HG03280 (cell line): ENCODE results near the gene MR1.
A peak's percentile ranks its signal among the peaks of the same experiment; 100 is the strongest.

Experiments
- ATAC-seq: cut with Tn5 transposase; IDR thresholded peaks from one replicate; pipeline ENCODE4 v1.9.1; 2021; ENCODE audit warnings: mild to moderate bottlenecking, moderate library complexity; ENCODE audit not compliant: unreplicated experiment

The MR1 gene

DNA sequence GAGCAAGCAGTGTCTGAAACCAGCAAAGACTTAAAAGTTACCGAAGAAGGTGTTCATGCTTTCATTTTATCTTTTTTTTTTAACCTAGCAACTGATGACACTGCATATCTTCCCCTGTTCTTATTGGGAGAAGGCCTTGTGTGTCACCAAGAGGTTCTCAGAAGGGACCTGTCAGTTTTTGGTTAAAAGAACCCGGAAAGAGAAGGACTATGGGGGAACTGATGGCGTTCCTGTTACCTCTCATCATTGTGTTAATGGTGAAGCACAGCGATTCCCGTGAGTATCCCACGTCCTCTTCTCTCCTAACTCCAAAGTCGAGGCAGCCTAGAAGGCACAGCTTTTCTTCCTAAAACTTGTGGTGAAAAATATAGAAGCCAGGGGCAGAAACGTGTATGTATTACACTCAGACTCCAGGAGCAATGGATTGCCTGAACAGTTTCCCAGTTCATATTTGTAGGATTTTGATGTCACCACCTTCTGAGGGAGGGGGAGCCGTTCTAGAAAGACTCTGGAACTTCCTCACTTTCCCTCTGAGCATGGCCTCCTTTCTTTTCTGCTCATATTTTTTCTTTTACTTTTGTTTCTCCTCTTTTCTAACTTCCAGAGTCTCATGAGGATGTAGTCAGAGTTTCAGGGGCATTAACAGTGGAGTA lies at the start of gene MR1:
MR1 (plus strand) TSS at position 185 of the 653 bp plus-strand sequence; CDS start at position 210, 25 bp downstream.
- peak; percentile 97 for ATAC-seq

DNA sequence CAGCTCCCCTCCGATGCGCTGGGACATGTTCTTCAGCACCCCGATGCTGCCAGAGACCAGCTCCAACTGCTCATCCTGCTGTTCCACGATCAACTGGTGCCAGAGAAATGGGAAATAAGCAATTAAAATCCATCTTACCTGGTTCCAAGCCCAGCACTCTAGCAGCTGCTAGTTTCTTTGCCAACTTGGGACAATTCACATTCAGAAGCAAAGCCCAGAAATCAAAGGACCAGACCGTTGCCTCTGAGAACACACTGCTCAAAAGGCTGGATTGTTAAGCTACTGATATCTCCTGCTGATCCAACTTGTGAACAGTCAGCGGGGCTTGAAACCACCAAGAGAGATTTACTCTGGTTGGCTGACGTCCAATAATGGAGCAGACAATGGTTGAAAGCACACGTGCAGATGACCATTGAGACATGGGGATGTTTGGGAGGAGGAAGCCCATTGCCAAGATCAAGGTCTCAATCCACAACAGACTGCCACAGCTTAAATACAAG lies 45.5 kb upstream of the MR1 start:
- no peak for ATAC-seq

DNA sequence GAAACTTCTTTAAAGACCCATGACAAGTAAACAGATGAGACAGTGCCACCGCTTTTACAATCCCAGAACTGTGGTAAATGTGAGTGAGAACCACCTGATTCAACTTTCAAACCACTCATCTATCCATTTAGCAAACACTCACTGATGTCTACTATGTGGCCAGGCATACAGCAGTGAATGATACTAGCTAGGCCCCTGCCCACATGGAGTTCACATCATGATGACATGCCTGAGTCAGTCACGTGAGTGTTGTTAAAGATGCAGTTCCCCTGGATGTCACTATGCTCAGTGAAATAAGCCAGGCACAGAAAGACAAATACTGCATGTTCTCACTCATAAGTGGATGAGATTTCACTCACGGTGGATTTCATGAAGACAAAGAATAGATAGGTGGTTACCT lies 39.5 kb upstream of the MR1 start:
- ATAC-seq: no peak

DNA sequence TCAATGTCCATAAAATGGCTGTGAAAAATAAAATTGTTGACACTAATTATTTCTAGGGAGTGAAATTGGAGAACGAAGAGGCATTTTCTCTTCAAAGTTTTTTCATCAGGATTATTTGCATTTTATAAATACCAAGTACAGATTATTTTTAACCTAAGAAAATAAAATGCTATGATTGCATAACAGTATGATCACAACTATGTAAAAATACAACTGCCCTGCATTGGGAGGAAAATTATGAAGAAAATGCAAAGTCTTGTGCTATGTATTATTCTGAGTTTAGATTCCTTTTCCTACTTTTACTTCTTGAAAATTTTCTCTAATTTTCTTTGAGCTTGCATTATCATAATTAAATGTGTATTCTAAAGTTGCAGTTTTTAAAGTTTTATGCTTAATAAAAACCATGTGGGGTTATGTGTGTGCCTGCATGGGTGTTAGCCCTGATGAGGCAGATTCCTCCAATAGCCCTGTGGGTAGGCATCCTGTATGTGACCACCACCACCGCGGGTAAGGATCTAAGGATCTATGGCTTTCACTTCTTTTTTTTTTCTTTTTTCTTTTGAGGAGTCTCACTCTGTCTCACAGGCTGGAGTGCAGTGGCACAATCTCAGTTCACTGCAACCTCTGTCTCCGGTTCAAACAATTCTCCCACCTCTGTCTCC lies 35.8 kb upstream of the MR1 start:
- no peak for ATAC-seq

DNA sequence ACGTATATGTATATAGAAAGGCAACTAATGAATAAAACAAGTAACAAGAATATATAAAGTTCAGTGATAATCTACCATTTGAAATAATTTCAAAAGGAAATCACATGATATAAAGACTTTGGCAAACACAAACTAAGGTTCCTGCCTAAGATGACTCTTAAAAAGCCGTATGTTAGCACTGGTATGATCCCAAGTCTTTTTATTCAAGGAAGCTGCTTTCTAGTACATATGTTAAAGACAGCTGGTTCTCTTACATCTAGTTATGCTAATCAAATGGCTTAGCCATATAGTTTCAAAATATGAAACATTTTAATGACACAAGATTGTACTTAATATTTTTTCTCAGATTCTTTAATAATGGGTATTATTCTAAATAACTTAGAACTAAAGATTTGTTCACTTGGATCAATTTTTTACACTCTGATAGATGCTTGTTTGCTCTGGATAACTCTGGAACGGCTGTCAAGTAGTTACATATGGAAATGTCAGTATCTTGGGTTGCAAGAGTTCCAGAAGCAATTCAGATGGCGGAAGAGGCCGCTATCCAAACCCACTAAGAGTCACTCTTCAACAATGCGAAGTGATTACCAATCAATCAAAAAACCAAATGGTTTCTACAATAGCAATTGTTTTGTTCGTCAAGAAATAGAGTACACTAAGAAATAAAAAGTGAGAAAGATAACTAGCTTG lies 32.5 kb upstream of the MR1 start:
- ATAC-seq: no peak

DNA sequence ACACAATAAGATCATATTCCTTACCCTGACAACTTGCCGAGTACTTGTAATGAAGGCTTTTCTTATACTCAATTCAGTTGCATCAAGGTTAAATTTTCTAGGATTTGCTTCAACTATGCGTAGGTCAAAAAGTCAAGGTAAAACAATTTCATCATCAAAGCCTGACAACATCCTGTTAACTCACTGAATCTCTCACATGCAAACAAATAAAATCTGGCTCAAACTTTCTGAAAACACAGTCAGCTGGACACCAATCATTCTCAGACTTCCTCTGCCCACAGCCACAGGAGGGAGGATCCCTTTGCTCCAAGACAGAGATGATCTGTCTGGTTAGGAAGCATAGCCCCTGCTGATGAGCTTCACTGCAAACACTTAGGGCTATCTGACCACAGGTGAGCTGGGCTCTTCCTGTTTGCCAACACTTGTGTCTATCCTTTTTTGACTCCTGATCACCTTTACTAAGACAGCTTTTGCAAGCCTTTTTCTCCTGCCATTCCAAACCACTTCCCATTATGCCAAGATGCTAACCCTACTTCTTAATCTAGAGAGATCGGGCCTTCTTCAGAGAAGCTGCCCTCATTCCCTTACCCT lies 31.1 kb upstream of the MR1 start:
- no peak for ATAC-seq

DNA sequence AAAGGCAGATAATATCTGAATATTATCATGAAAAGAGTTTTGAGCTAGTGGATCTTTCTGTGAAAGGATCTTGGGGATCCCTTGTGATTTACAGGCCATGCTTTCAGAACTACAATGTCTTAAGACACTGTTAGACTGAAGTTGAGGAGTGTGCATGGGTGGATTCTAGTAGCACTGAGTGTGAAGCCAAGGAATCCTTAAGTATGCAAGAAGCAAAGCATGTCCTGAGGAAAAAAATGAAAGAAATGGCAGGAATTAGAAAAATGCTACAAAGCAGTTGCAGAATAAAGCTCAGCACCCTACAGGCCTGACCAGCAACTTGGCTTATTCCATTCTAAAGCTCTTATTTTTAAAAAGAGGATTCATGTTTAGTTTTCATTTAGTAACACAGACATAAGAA lies 23.0 kb upstream of the MR1 start:
- ATAC-seq: no peak

DNA sequence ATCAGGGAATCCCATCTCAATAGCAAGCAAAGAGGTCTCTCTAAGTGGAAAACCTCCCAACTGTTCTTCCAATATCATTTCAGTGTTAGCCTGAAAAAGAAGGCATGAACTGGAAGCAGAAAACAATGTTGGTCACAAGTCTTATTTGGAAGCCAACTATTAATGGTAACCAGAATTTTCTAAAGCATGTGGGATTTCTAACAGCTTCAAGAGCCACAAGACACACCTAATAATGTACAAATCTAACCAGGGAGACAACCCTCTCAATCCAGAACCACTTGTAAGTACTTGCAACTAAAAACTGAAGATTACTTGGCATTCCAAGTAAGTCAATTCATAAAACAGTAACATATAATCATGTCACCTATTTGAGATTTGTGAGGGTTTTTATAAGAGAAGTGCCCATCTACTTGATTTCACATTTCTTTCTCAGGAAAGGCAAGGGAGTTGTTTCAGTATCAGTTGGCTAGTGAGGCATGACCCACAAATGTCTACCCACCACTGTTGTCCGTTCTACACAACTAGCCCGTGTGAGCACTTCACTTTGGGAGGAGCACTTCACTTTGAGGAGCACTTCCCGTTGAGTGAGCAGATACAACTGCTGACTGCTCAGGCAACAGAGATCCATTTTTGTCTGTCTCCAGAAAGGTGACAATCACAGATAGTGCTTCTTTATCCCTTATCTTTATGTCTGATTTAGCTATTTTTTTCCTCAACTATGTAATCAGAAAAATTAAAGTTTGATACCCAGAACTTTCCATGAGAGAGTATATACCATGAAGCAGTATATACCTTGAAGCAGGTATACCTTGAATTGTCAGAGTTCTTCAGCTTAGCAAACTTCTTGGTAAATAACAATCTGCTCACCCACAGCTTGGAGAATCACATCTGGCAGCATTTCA lies 22.2 kb upstream of the MR1 start:
- no peak for ATAC-seq

DNA sequence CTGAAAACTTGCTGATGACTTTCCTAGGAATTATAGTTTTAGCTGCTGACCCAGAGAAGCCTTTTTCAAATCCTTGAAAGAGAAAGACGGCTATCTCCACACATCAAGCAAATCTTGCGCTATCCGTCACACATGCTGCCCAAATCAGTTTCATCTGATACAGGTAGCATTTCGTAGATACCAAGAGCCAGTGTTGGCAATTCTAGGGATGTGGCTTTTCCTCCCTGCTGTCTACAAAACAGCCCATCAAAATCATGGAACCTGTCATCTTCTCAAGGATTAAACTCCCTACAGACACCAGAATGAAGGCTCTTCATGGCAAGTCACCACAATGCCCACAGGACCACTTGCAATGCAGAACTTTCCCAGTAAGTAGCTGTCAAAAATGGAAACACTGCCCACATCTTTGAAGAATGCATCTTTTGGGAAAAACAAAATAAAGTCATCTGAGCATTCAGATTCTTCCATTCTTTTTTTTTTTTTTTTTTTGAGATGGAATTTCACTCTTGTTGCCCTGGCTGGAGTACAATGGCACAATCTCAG lies 21.5 kb upstream of the MR1 start:
- no peak for ATAC-seq

DNA sequence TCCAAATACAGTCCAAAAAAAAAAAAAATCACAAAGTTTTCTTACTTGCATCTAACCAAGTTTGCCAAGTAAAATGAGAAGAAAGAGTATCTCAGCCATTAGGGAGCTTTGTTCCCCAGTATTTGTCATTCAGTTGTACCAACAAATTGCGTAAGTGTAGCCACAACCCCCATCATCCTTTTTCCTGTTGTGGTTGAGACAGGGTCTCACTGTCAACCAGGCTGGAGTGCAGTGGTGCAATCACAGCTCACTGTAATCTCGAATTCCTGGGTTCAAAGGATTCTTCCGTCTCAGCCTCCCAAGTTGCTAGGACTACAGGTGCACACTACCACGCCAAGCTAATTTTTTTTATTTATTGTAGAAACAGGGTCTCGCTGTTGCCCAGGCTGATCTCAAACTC lies 20.6 kb upstream of the MR1 start:
- no peak for ATAC-seq

DNA sequence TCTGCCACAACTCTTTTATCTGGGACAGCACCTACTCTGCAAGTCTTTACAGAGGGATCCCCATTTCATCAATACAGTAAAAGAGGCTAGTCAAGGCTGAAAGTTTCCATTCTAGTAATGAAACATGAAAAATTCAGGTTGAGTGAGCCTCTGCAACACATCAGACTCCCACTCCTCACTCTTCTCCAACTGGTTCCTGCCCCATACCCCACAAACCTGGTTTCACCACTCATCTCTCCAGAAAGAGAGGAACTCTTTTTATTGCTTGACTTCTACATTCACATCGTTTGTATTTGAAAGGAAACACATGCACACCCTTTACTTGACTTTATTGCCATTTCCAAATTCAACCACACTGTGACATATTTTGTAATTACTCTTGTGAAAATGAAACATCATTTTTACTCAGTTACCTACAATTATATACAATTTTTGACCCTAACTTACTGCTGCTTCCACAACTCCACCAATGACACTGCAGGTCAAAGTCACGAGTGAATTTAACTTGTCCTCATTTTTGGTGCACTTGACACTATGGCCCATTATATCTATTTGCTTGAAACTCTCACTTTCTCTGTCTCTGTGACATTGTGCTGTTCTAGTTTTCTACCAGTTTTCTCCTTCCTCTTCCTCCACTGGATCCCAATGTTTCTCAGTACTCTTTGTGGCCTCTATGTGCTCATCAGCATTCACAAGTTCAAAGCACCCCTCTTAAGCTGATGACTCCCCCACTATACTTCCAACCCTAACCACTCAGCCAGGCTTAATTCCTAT lies 19.1 kb upstream of the MR1 start:
- ATAC-seq: peak; percentile 55

DNA sequence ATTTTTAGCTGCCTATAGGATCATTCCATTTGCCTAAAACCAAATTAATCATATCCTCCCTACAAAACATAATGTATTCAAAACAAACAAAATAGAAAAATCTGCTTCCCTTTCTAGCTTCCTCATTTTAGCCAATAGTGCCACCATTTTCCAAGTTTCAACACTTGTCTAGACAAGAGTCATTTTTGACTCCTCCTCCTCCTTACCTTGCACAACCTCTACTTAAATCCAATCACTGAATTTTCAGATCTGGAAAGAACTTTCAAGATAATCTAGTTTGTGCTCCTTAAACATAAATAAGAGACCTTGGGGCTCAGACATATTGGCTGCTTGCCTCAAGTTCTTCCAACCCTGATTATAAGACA lies 18.6 kb upstream of the MR1 start:
- ATAC-seq: no peak

DNA sequence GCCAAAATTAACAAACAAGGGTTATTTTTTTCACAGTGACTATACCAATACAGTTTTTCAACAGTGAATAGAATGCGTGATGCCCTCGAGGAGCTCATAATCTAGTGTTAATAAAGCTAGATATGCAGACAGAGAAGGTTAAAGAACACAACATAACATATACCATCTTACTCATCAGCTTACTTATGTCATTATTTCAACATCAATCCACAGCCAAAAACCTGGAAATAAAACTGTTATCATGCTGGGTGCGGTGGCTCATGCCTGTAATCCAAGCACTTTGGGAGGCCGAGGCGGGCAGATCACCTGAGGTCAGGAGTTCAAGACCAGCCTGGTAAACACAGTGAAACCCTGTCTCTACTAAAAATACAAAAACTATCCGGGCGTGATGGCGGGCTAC lies 17.2 kb upstream of the MR1 start:
- ATAC-seq: no peak

DNA sequence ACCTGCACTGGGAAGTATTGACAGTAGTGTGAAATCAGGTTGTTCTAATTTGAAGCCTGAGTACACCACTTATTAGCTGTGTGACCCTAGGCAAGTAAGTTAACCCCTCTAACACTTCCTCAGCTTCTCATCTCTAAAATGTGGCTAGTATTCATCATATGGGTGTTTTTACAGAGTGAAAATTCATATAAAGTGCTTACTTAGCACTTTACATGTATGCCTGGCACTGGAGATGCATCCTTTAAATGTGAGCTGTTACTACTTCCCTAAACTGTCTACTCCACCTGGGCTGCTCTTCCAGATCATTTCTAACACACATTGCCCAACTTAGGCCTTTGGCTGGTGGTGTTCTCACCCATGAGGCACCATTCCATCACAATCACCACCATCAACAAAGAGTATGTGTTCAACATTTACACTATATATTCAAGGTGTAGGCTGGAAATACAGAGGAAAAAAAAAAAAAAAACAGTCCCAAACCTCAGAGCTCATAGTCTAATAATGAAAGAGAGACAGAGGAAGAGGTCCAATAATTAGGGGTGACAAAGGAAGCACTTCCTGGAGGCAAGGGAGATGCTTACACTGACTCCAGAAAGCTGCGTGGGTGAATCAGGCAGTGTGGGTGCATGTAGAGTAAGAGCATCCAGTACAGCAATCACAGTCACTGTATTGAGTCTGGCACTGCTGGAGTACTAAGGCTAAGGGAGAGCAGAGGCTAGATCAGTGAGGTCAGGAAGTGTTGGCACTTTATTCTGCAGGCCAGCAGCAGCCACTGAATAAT lies 14.7 kb upstream of the MR1 start:
- no peak for ATAC-seq

DNA sequence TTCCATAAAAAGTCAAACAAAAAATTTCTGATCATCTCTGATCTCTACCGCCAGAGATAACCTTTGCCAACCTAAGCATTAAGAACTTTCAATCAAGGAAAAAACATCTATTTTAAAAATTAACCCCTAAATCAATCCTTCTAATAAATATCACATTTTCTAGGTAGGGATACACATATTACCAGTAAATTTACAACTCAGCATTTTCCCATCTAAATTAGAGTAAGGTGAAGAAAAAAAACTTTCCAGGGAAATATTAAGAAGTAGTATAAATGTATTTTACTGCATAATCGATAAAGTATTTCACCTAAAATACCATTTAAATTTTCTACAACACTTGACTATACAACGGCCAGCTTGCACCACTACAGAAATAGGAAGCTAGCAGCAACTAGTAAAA lies 12.6 kb upstream of the MR1 start:
- no peak for ATAC-seq

DNA sequence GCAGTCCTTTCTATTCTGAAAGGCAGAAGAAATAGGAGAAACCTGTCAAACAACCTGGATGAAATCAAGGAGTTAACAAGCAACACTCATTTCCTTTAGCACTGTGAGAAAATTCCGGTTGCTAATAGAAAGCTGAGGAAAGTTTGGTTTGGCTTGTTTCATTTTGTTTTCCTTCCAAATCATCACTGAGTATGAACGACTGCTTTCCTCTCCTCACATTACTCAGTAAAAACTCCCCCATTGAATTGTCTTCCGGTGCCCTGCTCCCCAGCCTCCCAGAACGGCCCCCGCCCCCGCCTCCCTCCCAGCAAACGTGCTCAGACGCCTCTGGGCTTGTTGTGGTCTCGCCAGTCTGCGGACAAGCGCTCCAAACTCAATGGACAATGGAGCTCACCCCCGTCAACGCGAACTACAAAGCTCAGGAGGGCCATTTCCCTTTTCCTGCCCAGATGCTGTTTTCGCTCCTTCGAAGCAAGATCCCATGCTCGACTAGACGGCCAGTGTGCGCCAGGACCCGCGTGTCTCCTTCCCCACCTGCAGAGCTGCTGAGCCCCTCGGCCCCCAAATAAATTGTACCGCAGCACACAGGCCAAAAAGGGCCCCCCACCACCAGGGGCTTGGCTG lies 11.9 kb upstream of the MR1 start:
- ATAC-seq: peak; percentile 26

DNA sequence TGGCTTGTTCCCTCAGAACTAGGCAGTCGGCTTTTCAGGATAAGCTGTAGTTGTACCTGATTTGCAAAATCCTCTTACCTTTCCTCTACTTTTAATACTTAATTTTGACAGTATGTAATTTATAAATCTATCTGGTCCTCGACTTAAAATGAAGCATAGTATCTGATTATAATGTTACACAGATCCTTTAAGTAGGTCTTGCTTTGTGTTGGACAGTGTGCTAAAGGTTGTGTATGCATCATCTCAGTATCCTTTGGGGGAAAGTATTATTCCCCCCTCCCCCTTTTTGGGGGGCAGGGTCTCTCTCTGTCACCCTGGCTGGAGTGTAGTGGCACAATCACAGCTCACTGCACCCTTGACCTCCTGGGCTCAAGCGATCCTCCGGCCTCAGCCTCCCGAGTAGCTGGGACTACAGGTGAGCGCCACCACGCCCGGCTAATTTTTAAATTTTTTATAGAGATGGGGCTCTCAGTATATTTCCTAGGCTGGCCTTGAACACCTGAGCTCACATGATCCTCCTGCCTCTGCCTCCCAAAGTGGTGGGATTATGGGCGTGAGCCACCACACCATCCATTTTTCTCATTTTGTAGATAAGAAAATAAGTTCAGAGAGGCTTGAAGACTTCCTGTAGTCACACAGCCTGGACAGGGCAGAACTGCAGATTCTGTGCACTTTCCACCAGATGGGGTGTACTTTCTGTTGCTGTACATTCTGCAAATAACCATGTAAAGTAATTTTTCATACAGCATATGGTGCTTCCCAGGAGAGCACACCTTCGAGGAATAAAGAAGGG lies 10.3 kb upstream of the MR1 start:
- no peak for ATAC-seq

DNA sequence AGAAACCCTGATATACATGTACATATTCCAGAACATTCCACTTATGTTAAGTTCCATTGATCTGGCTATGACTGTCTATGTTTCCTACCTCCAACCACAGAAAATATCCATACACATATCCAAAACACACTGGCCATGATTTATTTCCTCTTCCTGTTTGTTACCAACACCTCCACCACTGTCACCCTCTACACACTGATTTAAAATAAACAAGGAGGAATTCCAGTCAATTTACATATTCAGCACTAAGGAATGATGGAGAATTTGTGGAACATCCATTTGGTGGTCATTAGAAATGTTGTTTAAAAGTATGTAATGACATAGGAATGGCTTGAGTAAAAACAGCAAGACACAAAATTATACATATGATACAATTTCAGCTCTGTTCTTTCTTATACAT lies 5.6 kb upstream of the MR1 start:
- ATAC-seq: no peak
